K562 (cell line): ENCODE measurements around the gene GAPDH. TPM values are rescaled to one million over a fixed set of nuclear protein-coding genes. Genes with fewer than 3 reads are reported as not detected.
A peak's percentile ranks its signal among the peaks of the same experiment; 100 is the strongest.

Experiments
- BHLHE40 ChIP-seq: IDR thresholded peaks from 2 replicates; pipeline ENCODE4 v1.6.1; 2011; ENCODE audit warnings: low read length, improper control_type of control experiment
- NFE2 ChIP-seq: IDR thresholded peaks from 2 replicates; pipeline ENCODE4 v1.6.1; 2014; ENCODE audit warnings: antibody characterized with exemption, low read depth
- RCOR1 ChIP-seq, 2 experiments: IDR thresholded peaks; 2 replicates each; pipeline ENCODE4 v1.6.1; 2012; ENCODE audit warnings: low read depth in 2 of 2, low read length in 2 of 2, borderline replicate concordance in 1 of 2, improper control_type of control experiment in 1 of 2
- SAP30 ChIP-seq: fragments of 200-600 bp; sonication (generic); IDR thresholded peaks from 2 replicates; pipeline ENCODE4 v1.6.1; 2012; ENCODE audit warnings: borderline replicate concordance, low read depth, mild to moderate bottlenecking, moderate library complexity, low read length, control low read depth, inconsistent platforms; ENCODE audit not compliant: insufficient read depth, poor library complexity, severe bottlenecking
- ZNF589 ChIP-seq: fragments of 200-800 bp; sonication (Bioruptor generic); IDR thresholded peaks from 2 replicates; pipeline ENCODE4 v1.6.1; 2016; ENCODE audit warnings: low read depth, missing genetic modification characterization, missing compliant biosample characterization
- polyA plus RNA-seq, 8 experiments: library from polyadenylated mRNA; depleted of rRNA in 4 of 8; stranded (reverse) in 5 of 8; unstranded in 3 of 8; fragments of >200 nt; fragmentation: Nextera tagmentation in 2 of 8; fragmentation: Illumina TruSeq in 1 of 8; extraction: Ambion mirVana in 2 of 8; extraction: Trizol in 1 of 8; gene quantifications; 2 replicates each; pipeline versions ENCODE4 v1.2.1 to v1.2.3, GENCODE V29; 2011 to 2014; ENCODE audit warnings: inconsistent platforms in 1 of 8, missing spikeins in 1 of 8
- total RNA-seq, 7 experiments: library from RNA; depleted of rRNA in 6 of 7; stranded (reverse); fragments of >200 nt in 6 of 7; fragmentation: Illumina TruSeq in 2 of 7; extraction: Trizol in 2 of 7; gene quantifications; 2 replicates each; pipeline versions ENCODE4 v1.2.1 to v1.2.3, GENCODE V29; 2011 to 2021; ENCODE audit warnings: low replicate concordance in 1 of 7
- TF ChIP-seq, protein P1 (sequence below): fragments of 450-650 bp; IDR thresholded peaks from 2 replicates; pipeline ENCODE4 v1.6.1; 2017; ENCODE audit warnings: antibody characterized with exemption, mild to moderate bottlenecking
- TF ChIP-seq, protein P2 (sequence below): IDR thresholded peaks from 2 replicates; pipeline ENCODE4 v1.6.1; 2014; ENCODE audit warnings: antibody characterized with exemption
- TF ChIP-seq, protein P3 (sequence below), 2 experiments: fragments of 450-650 bp; formaldehyde crosslinking in 1 of 2; IDR thresholded peaks; 2 replicates each; pipeline versions ENCODE4 v1.4.0 to v1.6.1; 2014 to 2020; ENCODE audit warnings: mild to moderate bottlenecking in 2 of 2, borderline replicate concordance in 1 of 2, low read depth in 1 of 2

The GAPDH gene
- total and polyA plus RNA-seq, 9 of the 15 experiments (the other 6 are each of a cell fraction or from before 2014, with no cell fraction given) = 2,206 to 6,793 (median 4,217) TPM

DNA sequence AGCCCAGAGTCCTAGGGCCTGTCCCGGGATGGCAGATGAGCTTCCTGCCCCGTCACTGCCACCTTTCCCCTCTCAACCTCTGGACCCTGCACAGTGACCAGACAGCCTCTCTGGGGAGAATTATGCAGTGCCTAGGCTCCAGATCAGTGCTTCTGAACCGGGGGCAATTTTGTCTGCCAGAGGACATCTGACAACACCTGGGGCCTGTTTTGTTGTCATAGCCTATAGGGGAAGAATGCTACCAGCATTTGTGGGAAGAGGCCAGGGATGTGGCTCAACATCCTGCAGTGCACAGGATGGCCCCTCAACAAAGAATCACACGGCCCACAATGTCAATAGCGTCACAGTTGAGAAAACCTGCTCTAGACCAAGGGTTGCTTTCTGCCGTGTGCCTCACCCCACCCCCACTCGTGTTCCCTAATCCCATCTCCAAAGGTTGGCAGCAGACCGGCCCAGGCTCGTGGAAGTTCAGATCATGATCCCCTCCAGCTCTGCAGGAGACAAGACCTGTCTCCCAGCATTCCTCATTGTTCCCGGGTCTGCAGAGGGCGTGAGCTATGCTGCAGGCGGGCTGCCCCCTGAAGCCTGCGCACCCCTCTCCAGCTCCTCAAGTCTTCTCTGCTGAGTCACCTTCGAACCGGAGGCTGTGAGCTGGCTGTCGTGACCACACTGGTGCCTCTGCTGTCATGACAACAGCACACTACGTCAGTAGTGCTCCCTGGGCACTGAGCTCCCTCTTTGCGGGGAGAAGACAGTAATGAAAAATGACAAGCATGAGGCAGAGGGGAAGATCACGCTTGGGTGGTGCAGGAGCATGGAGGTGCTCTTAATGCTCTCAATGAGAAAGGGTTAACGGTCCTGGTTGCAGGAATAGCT is 2.0 kb upstream of the GAPDH start (continued):
- TF ChIP-seq, protein P1, sequence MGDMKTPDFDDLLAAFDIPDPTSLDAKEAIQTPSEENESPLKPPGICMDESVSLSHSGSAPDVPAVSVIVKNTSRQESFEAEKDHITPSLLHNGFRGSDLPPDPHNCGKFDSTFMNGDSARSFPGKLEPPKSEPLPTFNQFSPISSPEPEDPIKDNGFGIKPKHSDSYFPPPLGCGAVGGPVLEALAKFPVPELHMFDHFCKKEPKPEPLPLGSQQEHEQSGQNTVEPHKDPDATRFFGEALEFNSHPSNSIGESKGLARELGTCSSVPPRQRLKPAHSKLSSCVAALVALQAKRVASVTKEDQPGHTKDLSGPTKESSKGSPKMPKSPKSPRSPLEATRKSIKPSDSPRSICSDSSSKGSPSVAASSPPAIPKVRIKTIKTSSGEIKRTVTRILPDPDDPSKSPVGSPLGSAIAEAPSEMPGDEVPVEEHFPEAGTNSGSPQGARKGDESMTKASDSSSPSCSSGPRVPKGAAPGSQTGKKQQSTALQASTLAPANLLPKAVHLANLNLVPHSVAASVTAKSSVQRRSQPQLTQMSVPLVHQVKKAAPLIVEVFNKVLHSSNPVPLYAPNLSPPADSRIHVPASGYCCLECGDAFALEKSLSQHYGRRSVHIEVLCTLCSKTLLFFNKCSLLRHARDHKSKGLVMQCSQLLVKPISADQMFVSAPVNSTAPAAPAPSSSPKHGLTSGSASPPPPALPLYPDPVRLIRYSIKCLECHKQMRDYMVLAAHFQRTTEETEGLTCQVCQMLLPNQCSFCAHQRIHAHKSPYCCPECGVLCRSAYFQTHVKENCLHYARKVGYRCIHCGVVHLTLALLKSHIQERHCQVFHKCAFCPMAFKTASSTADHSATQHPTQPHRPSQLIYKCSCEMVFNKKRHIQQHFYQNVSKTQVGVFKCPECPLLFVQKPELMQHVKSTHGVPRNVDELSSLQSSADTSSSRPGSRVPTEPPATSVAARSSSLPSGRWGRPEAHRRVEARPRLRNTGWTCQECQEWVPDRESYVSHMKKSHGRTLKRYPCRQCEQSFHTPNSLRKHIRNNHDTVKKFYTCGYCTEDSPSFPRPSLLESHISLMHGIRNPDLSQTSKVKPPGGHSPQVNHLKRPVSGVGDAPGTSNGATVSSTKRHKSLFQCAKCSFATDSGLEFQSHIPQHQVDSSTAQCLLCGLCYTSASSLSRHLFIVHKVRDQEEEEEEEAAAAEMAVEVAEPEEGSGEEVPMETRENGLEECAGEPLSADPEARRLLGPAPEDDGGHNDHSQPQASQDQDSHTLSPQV = peak; percentile 81
- TF ChIP-seq ZNF589 (CRISPR knock-in tag) (no peak), BHLHE40 (peak; percentile 3; the same call in 1 of the 2 replicates), NFE2 (peak; percentile 96), RCOR1 (IDR thresholded peaks at IDR 0.05; ENCODE audit: borderline replicate concordance in 1 of 2, low read depth in 2 of 2, low read length in 2 of 2) (peak in 1 of 2 experiments; percentile 28; a peak in 1 of 4 replicates), SAP30 (peak; percentile 29)
- TF ChIP-seq, protein P2, sequence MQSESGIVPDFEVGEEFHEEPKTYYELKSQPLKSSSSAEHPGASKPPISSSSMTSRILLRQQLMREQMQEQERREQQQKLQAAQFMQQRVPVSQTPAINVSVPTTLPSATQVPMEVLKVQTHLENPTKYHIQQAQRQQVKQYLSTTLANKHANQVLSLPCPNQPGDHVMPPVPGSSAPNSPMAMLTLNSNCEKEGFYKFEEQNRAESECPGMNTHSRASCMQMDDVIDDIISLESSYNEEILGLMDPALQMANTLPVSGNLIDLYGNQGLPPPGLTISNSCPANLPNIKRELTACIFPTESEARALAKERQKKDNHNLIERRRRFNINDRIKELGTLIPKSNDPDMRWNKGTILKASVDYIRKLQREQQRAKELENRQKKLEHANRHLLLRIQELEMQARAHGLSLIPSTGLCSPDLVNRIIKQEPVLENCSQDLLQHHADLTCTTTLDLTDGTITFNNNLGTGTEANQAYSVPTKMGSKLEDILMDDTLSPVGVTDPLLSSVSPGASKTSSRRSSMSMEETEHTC = no peak
- TF ChIP-seq, protein P3, sequence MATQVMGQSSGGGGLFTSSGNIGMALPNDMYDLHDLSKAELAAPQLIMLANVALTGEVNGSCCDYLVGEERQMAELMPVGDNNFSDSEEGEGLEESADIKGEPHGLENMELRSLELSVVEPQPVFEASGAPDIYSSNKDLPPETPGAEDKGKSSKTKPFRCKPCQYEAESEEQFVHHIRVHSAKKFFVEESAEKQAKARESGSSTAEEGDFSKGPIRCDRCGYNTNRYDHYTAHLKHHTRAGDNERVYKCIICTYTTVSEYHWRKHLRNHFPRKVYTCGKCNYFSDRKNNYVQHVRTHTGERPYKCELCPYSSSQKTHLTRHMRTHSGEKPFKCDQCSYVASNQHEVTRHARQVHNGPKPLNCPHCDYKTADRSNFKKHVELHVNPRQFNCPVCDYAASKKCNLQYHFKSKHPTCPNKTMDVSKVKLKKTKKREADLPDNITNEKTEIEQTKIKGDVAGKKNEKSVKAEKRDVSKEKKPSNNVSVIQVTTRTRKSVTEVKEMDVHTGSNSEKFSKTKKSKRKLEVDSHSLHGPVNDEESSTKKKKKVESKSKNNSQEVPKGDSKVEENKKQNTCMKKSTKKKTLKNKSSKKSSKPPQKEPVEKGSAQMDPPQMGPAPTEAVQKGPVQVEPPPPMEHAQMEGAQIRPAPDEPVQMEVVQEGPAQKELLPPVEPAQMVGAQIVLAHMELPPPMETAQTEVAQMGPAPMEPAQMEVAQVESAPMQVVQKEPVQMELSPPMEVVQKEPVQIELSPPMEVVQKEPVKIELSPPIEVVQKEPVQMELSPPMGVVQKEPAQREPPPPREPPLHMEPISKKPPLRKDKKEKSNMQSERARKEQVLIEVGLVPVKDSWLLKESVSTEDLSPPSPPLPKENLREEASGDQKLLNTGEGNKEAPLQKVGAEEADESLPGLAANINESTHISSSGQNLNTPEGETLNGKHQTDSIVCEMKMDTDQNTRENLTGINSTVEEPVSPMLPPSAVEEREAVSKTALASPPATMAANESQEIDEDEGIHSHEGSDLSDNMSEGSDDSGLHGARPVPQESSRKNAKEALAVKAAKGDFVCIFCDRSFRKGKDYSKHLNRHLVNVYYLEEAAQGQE (IDR thresholded peaks at IDR 0.05; ENCODE audit: borderline replicate concordance) = peak; percentile 4; the same call in 1 of the 2 replicates
- TF ChIP-seq, protein P3 (CRISPR knock-in tag; IDR thresholded peaks at IDR 0.05; ENCODE audit: low read depth) = no peak
